Neural crest cell (in vitro differentiated cells): ENCODE measurements around the gene AP3M1. TPM values are rescaled to one million over a fixed set of nuclear protein-coding genes. Genes with fewer than 3 reads are reported as not detected.
"Not testable (repeated sequence)": the region's sequence is repeated elsewhere in the genome, so short reads cannot be mapped to it uniquely, and the experiment has no call there.

Experiments
- DNase-seq: peaks from one replicate; pipeline ENCODE4 v3.0.0; 2021; ENCODE audit warnings: low read depth, mixed read lengths, low spot score
- H3K27ac Mint-ChIP-seq: one replicate; pipeline ENCODE4 v1.8.0; 2021; ENCODE audit warnings: mild to moderate bottlenecking, mixed read lengths; ENCODE audit not compliant: unreplicated experiment
- H3K27me3 Mint-ChIP-seq: 2 replicates; pipeline ENCODE4 v1.8.0; 2021; ENCODE audit warnings: low read depth, mild to moderate bottlenecking, mixed read lengths
- H3K36me3 Mint-ChIP-seq: 2 replicates; pipeline ENCODE4 v1.8.0; 2021; ENCODE audit warnings: low read depth, mild to moderate bottlenecking, mixed read lengths
- H3K4me1 Mint-ChIP-seq: 2 replicates; pipeline ENCODE4 v1.8.0; 2021; ENCODE audit warnings: mixed read lengths
- H3K4me3 Mint-ChIP-seq: one replicate; pipeline ENCODE4 v1.8.0; 2021; ENCODE audit warnings: mild to moderate bottlenecking, mixed read lengths
- H3K9me3 Mint-ChIP-seq: 2 replicates; pipeline ENCODE4 v1.8.0; 2021; ENCODE audit warnings: mixed read lengths
- CTCF ChIP-seq: fragments of 200-600 bp; sonication (generic); conservative IDR thresholded peaks from 2 replicates; pipeline ENCODE4 v1.5.0; 2021; ENCODE audit warnings: antibody characterized with exemption, mild to moderate bottlenecking
- total RNA-seq: library from RNA; stranded (reverse); gene quantifications from 2 replicates; pipeline ENCODE4 v1.2.1, GENCODE V29; 2021

AP3M1 gene
- total RNA-seq, 1 donor from 2014 or later, result 69.5 TPM

GRCh38 chr10:74189999-74190421 is 39.4 kb upstream of the AP3M1 start:
- no peak for TF ChIP-seq CTCF
- Mint-ChIP-seq H3K4me3 (no peak overlapping the region), H3K27me3 (no peaks in the 10 kb centered on the region), H3K4me1 (peaks cover 17% of the 10 kb centered on the region), H3K36me3 (no peaks in the 10 kb centered on the region), H3K9me3 (no peaks in the 10 kb centered on the region), H3K27ac (no peak overlapping the region)
- no peak for DNase-seq

DNA sequence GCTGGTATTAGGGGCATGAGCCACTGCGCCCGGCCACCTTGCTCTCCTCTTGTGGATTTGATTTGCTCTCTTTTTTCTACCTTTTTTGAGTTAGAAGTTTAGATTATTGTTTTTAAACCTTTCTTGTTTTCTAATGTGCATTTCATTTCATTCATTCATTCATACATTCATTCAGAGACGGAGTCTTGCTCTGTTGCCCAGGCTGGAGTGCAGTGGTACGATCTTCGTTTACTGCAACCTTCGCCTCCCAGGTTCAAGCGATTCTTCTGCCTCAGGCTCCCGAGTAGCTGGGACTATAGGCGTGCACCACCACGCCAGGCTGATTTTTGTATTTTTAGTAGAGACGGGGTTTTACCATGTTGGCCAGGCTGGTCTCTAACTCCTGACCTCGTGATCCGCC is 38.0 kb upstream of the AP3M1 start:
- peaks cover 17% of the 10 kb centered on the region for H3K4me1 Mint-ChIP-seq
- not testable (repeated sequence) for H3K9me3 Mint-ChIP-seq, H3K27ac Mint-ChIP-seq, H3K4me3 Mint-ChIP-seq, H3K27me3 Mint-ChIP-seq, DNase-seq, H3K36me3 Mint-ChIP-seq

GRCh38 chr10:74187237-74187636 is 36.6 kb upstream of the AP3M1 start:
- H3K27me3 Mint-ChIP-seq, result no peaks in the 10 kb centered on the region
- H3K27ac Mint-ChIP-seq, result no peak overlapping the region
- no peaks in the 10 kb centered on the region for H3K9me3 Mint-ChIP-seq
- TF ChIP-seq CTCF, result no peak
- H3K4me1 Mint-ChIP-seq, result peaks cover 17% of the 10 kb centered on the region
- H3K4me3 Mint-ChIP-seq, result no peak overlapping the region
- DNase-seq, result no peak
- H3K36me3 Mint-ChIP-seq, result no peaks in the 10 kb centered on the region

DNA sequence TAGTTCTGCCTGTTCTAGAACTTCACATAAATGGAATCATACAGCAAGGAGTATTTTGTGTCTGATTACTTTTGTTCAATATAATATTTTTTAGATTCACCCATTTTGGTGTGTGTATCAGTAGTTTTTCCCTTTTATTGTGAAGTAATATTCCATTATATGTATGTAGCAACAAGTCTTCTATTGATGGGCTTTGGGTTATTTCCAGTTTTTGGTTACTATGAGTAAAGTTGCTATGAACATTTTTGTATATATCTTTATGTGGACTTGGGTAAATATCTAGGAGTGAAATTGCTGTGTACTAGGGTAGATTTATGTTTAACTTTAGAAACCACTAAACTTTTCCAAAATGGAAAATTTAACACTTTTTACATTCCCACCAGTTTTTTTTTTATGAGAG is 36.0 kb upstream of the AP3M1 start:
- no peak for DNase-seq
- Mint-ChIP-seq H3K27ac (no peak overlapping the region), H3K4me3 (no peak overlapping the region), H3K27me3 (no peaks in the 10 kb centered on the region), H3K36me3 (no peaks in the 10 kb centered on the region), H3K4me1 (peaks cover 17% of the 10 kb centered on the region), H3K9me3 (no peaks in the 10 kb centered on the region)
- no peak for TF ChIP-seq CTCF

- H3K27me3 Mint-ChIP-seq, result no peaks in the 10 kb centered on the region
- no peak for DNase-seq
- peaks cover 13% of the 10 kb centered on the region for H3K4me1 Mint-ChIP-seq
- H3K27ac Mint-ChIP-seq, result no peak overlapping the region
- TF ChIP-seq CTCF, result no peak
- no peaks in the 10 kb centered on the region for H3K9me3 Mint-ChIP-seq
- H3K4me3 Mint-ChIP-seq, result peak overlapping the region; percentile 58
- no peaks in the 10 kb centered on the region for H3K36me3 Mint-ChIP-seq
Measured at GRCh38 chr10:74179111-74179710, 28.6 kb upstream of the AP3M1 start.

DNA sequence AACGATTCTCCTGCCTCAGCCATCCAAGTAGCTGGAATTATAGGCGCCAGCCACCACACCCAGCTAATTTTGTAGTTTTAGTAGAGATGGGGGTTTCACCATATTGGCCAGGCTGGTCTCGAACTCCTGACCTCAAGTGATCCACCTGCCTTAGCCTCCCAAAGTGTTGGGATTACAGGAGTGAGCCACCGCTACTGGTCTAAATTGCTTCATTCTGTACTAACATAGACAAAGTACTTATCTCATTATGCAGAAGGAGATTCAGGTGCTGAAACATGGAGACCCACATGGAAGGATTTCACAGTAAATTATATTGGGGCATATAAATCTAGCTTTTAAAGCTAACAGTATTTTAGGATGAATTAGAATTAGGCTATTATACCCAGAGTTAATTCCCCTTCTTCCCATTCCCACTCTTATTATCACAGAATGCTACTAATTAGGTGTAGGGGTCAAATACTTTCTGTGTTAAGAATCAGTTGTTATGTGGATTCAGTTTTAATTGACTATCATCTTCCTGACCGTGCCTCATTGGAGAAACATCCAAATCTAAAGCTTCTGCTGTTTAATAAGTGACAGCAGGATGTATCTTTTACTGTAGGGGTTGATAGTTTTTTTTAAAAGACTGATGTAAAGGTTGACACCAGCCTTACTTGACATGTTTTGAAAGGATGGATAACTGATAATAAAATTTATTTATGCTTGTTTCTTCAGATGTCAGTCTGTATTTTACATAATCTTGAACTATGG is 27.6 kb upstream of the AP3M1 start:
- DNase-seq, result no peak
- Mint-ChIP-seq H3K4me1 (peaks cover 13% of the 10 kb centered on the region), H3K27me3 (no peaks in the 10 kb centered on the region), H3K9me3 (no peaks in the 10 kb centered on the region), H3K27ac (no peak overlapping the region), H3K4me3 (peak overlapping the region; percentile 58), H3K36me3 (no peaks in the 10 kb centered on the region)
- no peak for TF ChIP-seq CTCF
